ENCODE data around the gene HNF4A.
"Not testable (repeated sequence)": the region's sequence is repeated elsewhere in the genome, so short reads cannot be mapped to it uniquely, and the experiment has no call there.

HNF4A gene

DNA sequence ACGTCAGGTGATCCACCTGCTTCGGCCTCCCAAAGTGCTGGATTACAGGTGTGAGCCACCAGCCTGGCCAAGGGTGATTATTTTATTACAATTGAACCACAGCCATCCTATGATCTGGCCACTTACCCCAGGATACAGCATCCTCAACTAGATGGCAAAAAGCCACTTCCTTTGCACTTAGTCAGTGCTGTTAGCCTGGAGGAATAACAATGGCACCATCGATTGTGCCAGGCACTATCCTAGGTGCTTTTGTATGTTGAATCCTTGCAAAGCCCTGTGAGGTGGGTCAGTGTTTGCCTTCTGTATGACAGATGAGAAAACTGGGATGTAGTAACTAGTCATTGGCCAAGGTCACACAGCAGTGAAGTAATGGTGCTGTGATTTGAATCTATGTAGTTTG, 109.0 kb downstream of the HNF4A start:
- TF ChIP-seq, protein P1, sequence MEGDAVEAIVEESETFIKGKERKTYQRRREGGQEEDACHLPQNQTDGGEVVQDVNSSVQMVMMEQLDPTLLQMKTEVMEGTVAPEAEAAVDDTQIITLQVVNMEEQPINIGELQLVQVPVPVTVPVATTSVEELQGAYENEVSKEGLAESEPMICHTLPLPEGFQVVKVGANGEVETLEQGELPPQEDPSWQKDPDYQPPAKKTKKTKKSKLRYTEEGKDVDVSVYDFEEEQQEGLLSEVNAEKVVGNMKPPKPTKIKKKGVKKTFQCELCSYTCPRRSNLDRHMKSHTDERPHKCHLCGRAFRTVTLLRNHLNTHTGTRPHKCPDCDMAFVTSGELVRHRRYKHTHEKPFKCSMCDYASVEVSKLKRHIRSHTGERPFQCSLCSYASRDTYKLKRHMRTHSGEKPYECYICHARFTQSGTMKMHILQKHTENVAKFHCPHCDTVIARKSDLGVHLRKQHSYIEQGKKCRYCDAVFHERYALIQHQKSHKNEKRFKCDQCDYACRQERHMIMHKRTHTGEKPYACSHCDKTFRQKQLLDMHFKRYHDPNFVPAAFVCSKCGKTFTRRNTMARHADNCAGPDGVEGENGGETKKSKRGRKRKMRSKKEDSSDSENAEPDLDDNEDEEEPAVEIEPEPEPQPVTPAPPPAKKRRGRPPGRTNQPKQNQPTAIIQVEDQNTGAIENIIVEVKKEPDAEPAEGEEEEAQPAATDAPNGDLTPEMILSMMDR (conservative IDR thresholded peaks at IDR 0.05; ENCODE audit: low read depth, low read length) = no peak
- no peak overlapping the region for H3K4me3 ChIP-seq (ENCODE audit: low read length)
- DNase-seq (ENCODE audit: low read depth) = no peak

DNA sequence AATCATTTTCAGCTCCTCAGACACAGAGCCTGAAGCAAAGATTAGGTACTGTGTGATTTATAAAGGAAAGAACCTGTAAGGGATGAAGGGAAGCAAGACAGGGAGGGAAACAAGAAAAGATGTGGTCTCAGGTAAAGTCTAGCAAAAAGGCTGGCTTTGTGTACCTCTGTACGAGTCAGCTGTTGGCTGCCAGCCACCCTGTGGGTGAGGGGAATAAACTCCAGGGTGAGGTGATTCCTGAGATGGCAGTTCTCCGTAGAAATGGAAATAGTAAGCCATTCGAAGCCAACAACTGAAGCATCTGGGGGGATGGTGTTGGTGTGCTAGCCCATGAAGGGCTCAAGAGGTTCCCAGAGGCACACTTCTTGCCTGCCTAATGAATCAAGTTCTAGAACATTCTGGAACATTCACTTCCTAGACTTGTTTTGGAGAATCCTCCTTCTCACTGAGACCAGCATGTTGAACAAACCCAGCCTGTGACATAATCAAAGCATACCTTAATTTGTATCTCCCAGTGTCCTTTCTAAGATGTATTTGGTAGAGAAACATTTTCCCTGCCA, 109.6 kb downstream of the HNF4A start:
- DNase-seq (ENCODE audit: low read depth) = no peak
- no peak overlapping the region for H3K4me3 ChIP-seq (ENCODE audit: low read length)
- TF ChIP-seq, protein P1 (conservative IDR thresholded peaks at IDR 0.05; ENCODE audit: low read depth, low read length) = no peak

DNA sequence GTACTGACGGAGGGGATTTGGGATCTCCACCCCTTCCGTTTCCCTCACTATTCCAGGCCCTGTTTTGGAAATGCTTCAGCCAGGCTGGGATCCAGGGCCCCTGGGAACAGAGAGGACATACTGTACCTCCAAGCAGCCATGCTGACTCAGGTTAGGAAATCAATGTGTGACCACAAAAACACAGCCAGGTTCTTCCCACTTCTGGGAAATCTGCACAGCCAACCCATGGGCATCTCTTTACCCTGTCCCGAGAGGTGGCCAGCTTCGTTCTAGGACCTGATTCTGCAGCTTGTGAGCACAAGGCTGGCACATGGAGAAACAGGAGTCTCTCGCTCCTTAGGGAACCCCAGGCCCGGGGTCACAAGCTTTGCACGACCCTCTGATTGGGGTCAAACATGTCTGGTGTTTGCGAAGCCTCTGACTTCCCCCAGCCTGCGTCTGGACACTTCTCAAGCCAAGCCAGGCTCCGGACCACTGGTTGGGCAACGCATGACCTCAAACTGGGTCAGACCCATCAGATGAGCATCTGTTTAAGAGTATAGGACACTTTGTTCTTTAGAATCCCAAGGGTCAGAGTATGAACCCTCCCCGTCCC, 111.9 kb downstream of the HNF4A start:
- TF ChIP-seq, protein P1 (conservative IDR thresholded peaks at IDR 0.05; ENCODE audit: low read depth, low read length) = no peak
- no peak overlapping the region for H3K4me3 ChIP-seq (ENCODE audit: low read length)
- DNase-seq (ENCODE audit: low read depth) = no peak

DNA sequence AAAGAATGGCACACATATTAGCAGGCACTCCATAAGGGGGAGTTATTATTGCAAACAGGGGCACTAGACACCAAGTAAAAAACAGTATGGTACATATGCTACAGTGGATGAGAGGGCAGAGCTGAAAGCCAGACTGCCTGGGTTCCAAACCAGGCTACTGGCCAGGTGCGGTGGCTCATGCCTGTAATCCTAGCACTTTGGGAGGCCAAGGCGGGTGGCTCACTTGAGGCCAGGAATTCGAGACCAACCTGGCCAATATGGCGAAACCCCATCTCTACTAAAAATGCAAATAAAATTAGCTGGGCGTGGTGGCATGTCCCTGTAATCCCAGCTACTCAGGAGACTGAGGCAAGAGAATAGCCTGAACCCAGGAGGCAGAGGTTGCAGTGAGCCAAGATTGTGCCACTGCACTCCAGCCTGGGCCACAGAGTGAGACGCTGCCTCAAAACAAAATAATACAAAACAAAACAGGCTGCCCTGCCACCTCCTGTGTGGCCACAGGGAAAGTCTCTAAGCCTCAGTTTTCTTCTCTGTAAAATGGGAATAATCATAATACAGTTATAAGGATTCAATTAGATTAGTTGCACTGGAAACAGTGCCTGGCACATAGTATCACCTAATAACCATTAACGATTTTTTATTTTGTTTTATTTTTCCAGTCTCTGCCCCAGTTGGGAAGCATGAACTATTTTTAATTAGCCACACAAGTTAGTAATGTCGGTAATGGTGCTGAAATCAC, 112.7 kb downstream of the HNF4A start:
- DNase-seq (ENCODE audit: low read depth) = no peak
- H3K4me3 ChIP-seq (ENCODE audit: low read length) = no peak overlapping the region
- TF ChIP-seq, protein P1 (conservative IDR thresholded peaks at IDR 0.05; ENCODE audit: low read depth, low read length) = no peak

DNA sequence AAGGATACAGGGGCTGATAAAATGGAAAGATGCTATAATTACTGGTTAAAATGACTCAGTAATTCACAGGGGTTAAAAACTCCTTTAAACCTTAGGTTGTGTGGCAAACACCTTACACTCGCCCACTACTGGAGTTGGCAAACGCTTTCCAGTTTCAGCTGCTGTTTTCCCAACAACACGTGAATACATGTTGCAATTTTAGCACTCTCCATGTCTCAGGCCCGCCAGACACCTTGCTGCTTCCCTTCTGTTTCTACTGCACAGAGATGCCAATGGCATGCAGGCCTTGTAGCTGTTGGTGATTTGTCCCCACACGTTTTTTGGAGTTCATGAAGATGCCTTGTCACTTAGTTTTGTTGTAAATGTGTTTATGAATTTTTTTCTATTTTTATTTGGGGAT, 114.8 kb downstream of the HNF4A start:
- TF ChIP-seq, protein P1 (conservative IDR thresholded peaks at IDR 0.05; ENCODE audit: low read depth, low read length) = no peak
- no peak overlapping the region for H3K4me3 ChIP-seq (ENCODE audit: low read length)
- DNase-seq (ENCODE audit: low read depth) = no peak

DNA sequence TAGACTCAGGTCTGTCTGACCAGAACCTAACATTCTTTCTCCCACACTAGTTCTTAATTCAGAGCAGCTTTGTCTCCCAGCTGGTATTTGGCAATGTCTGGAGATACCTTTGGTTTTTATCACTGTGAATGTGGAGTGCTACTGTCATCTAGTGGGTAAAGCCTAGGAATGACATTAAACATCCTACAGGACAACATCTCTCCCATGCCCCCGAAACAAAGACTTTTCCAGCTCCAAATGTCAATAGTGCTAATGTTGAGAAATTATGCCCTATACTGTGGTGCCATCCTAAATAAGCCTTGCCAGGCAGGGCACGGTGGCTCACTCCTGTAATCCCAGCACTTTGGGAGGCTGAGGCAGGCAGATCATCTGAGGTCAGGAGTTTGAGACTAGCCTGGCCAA, 116.0 kb downstream of the HNF4A start:
- DNase-seq (ENCODE audit: low read depth) = no peak
- H3K4me3 ChIP-seq (ENCODE audit: low read length) = no peak overlapping the region
- TF ChIP-seq, protein P1 (conservative IDR thresholded peaks at IDR 0.05; ENCODE audit: low read depth, low read length) = peak; percentile 48

DNA sequence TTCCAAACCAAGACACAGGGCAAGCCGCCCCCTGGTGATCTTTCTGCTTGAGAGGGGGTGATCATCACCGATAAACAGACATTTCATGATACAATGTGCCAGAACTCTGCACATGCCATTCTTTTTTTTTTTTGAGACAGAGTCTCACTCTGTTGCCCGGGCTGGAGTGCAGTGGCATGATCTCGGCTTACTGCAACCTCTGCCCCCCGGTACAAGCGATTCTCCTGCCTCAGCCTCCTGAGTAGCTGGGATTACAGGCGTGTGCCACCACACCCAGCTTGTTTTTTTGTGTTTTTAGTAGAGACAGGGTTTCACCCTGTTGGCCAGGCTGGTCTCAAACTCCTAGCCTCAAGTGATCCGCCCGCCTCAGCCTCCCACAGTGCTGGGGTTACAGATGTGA, 116.8 kb downstream of the HNF4A start:
- not testable (repeated sequence) for H3K4me3 ChIP-seq (ENCODE audit: low read length); DNase-seq (ENCODE audit: low read depth)
